HepG2 (cell line): ENCODE data around the gene CHST3. TPM values are rescaled to one million over a fixed set of nuclear protein-coding genes. Genes with fewer than 3 reads are reported as not detected.

Source experiments
- DMTF1 ChIP-seq: sonication (generic); formaldehyde crosslinking; IDR thresholded peaks from 2 replicates; pipeline ENCODE4 v1.4.0; 2020; ENCODE audit warnings: mild to moderate bottlenecking, missing genetic modification reagents
- EEA1 ChIP-seq: sonication (generic); formaldehyde crosslinking; IDR thresholded peaks from 2 replicates; pipeline ENCODE4 v1.5.1; 2020; ENCODE audit warnings: mild to moderate bottlenecking, missing genetic modification reagents, borderline replicate concordance
- ERF ChIP-seq: IDR thresholded peaks from 2 replicates; pipeline ENCODE4 v1.6.1; 2018; ENCODE audit warnings: missing biosample characterization, missing genetic modification reagents
- FOXP4 ChIP-seq: sonication (generic); formaldehyde crosslinking; IDR thresholded peaks from 2 replicates; pipeline ENCODE4 v1.4.0; 2020; ENCODE audit warnings: missing genetic modification reagents
- MIXL1 ChIP-seq: IDR thresholded peaks from 2 replicates; pipeline ENCODE4 v1.6.1; 2016
- MTA3 ChIP-seq: sonication (generic); formaldehyde crosslinking; IDR thresholded peaks from 2 replicates; pipeline ENCODE4 v1.4.0; 2020; ENCODE audit warnings: missing genetic modification reagents
- MTERF4 ChIP-seq: sonication (generic); formaldehyde crosslinking; IDR thresholded peaks from 2 replicates; pipeline ENCODE4 v1.8.0; 2023; ENCODE audit warnings: mild to moderate bottlenecking, missing genetic modification reagents
- RBAK ChIP-seq: sonication (generic); formaldehyde crosslinking; IDR thresholded peaks from 2 replicates; pipeline ENCODE4 v1.5.1; 2020; ENCODE audit warnings: mild to moderate bottlenecking, missing genetic modification reagents
- REST ChIP-seq, 2 experiments: IDR thresholded peaks; 2 replicates each; pipeline ENCODE4 v1.6.1; 2011 to 2012; ENCODE audit warnings: low read length in 2 of 2, borderline replicate concordance in 1 of 2, low read depth in 1 of 2, mild to moderate bottlenecking in 1 of 2, moderate library complexity in 1 of 2
- ZBTB25 ChIP-seq: IDR thresholded peaks from 2 replicates; pipeline ENCODE4 v1.6.1; 2018; ENCODE audit warnings: missing genetic modification reagents
- ZNF224 ChIP-seq: sonication (generic); formaldehyde crosslinking; IDR thresholded peaks from 2 replicates; pipeline ENCODE4 v1.5.0; 2020; ENCODE audit warnings: mild to moderate bottlenecking, missing genetic modification reagents
- ZNF547 ChIP-seq: sonication (generic); formaldehyde crosslinking; IDR thresholded peaks from 2 replicates; pipeline ENCODE4 v1.5.1; 2020; ENCODE audit warnings: mild to moderate bottlenecking, missing genetic modification reagents
- ZNF576 ChIP-seq: sonication (generic); formaldehyde crosslinking; IDR thresholded peaks from 2 replicates; pipeline ENCODE4 v1.4.0; 2020; ENCODE audit warnings: mild to moderate bottlenecking, missing genetic modification reagents
- ZNF704 ChIP-seq: sonication (generic); formaldehyde crosslinking; IDR thresholded peaks from 2 replicates; pipeline ENCODE4 v1.8.1; 2023; ENCODE audit warnings: mild to moderate bottlenecking, inconsistent platforms, moderate library complexity, missing genetic modification reagents, borderline replicate concordance
- polyA plus RNA-seq, 8 experiments: library from polyadenylated mRNA; depleted of rRNA in 3 of 8; stranded (reverse) in 7 of 8; unstranded in 1 of 8; fragments of >200 nt; fragmentation: Illumina TruSeq in 4 of 8; extraction: Trizol in 4 of 8; gene quantifications; 2 replicates each; pipeline versions ENCODE4 v1.2.1 to v1.2.3, GENCODE V29; 2011 to 2016; ENCODE audit warnings: low read depth in 4 of 8, missing spikeins in 1 of 8, mixed read lengths in 1 of 8; ENCODE audit not compliant: insufficient read depth in 1 of 8
- total RNA-seq, 5 experiments: library from RNA; depleted of rRNA; stranded (reverse); fragments of >200 nt; fragmentation: Illumina TruSeq; extraction: Trizol; gene quantifications; 2 replicates each; pipeline ENCODE4 v1.2.3, GENCODE V29; 2016; ENCODE audit warnings: low read depth in 1 of 5

The CHST3 gene
- total and polyA plus RNA-seq, 2 of the 13 experiments (the other 11 are each of a cell fraction or from before 2014, with no cell fraction given): 7.2 to 18.7 TPM

GRCh38 chr10:72044417-72045041 lies 80.3 kb downstream of the CHST3 start (continued):
- TF ChIP-seq FOXP4 (CRISPR knock-in tag): peak; percentile 59; the same call in 1 of the 2 replicates
- no peak for TF ChIP-seq ZNF576 (CRISPR knock-in tag)
- no peak for TF ChIP-seq ZNF224 (CRISPR knock-in tag)
- no peak for TF ChIP-seq RBAK (CRISPR knock-in tag)
- TF ChIP-seq MIXL1 (CRISPR knock-in tag): peak; percentile 9; the same call in 1 of the 2 replicates
- TF ChIP-seq MTA3: no peak
- no peak for TF ChIP-seq DMTF1 (CRISPR knock-in tag)
- TF ChIP-seq MTERF4 (CRISPR knock-in tag): no peak; the same call in 1 of the 2 replicates
- TF ChIP-seq ZNF704: peak; percentile 58; the same call in 1 of the 2 replicates
- TF ChIP-seq ZBTB25 (CRISPR knock-in tag): no peak; the same call in 1 of the 2 replicates
- no peak for TF ChIP-seq REST (IDR thresholded peaks at IDR 0.05; ENCODE audit: borderline replicate concordance in 1 of 2, low read depth in 1 of 2, low read length in 2 of 2)
- TF ChIP-seq EEA1 (CRISPR knock-in tag): no peak
- peak; percentile 46; the same call in 1 of the 2 replicates for TF ChIP-seq ERF (CRISPR knock-in tag)
- no peak; the same call in 1 of the 2 replicates for TF ChIP-seq ZNF547 (CRISPR knock-in tag)
